Thyroid gland (tissue), 4 donors: ENCODE results near the gene CGGBP1.

ENCODE experiments used
- CTCF ChIP-seq, 6 experiments: fragments of 200-600 bp in 3 of 6; fragments of 450-650 bp in 3 of 6; sonication (generic) in 3 of 6; IDR thresholded peaks; one replicate each; pipeline ENCODE4 v1.5.1; 2016 to 2019; ENCODE audit warnings: antibody characterized with exemption in 6 of 6, mild to moderate bottlenecking in 2 of 6, inconsistent platforms in 1 of 6, moderate library complexity in 1 of 6
- POLR2A ChIP-seq, 2 donors: fragments of 450-650 bp; IDR thresholded peaks; one replicate each; pipeline ENCODE4 v1.6.1; 2017; ENCODE audit warnings: antibody characterized with exemption in 2 of 2, mild to moderate bottlenecking in 2 of 2, moderate library complexity in 1 of 2

GRCh38 chr3:88058306-88058580, 562 bp downstream of the CGGBP1 start:
- TF ChIP-seq CTCF (IDR thresholded peaks at IDR 0.05) (no peak), POLR2A (IDR thresholded peaks at IDR 0.05) (no peak)
